ENCODE data around the gene PLEKHG5. TPM values are rescaled to one million over a fixed set of nuclear protein-coding genes. Genes with fewer than 3 reads are reported as not detected.
"Not testable (repeated sequence)": the region's sequence is repeated elsewhere in the genome, so short reads cannot be mapped to it uniquely, and the experiment has no call there.

The PLEKHG5 gene
- total RNA-seq, 1 donor from 2014 or later, result 9.3 TPM

GRCh38 chr1:6447016-6447817, 44.2 kb downstream of the PLEKHG5 start:
- DNase-seq (ENCODE audit: low spot score), result no peak

- DNase-seq (ENCODE audit: low spot score), result no peak
These were observed 44.8 kb downstream of the PLEKHG5 start for GRCh38 chr1:6446665-6447015.

- DNase-seq (ENCODE audit: low spot score), result not testable (repeated sequence)
These were observed 45.5 kb downstream of the PLEKHG5 start for GRCh38 chr1:6445929-6446328.

DNA sequence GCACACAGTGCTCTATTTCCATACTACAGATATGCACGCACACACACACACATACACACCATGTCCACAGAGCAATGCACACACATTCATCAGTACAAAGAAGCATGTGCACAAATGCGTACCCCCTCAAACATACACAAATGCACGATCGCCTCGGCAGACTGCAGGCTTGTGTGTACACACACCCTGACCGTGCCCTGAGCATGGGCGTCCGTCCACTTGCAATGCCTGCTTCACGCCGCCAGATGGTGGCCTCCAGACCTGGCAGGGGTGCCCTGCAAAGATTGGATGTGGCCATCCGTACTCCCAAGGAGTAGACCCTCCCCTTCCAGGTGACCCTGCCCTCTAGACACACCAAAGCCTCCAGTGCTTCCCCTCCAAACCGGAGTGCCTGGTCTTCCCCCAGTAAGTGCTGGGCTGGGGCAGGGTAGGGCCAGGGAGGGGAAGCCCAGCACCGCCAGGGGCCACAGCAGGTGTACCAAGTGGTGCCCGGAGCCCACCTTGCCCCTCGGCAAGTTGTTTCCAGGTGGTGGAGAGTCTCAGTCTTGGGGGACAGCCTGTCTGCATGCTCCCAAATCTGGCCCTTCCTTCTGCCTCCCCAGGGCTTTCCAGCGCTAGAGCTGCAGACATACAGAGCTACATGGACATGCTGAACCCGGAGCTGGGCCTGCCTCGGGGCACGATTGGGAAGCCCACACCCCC, 46.3 kb downstream of the PLEKHG5 start:
- DNase-seq (ENCODE audit: low spot score), result no peak

DNA sequence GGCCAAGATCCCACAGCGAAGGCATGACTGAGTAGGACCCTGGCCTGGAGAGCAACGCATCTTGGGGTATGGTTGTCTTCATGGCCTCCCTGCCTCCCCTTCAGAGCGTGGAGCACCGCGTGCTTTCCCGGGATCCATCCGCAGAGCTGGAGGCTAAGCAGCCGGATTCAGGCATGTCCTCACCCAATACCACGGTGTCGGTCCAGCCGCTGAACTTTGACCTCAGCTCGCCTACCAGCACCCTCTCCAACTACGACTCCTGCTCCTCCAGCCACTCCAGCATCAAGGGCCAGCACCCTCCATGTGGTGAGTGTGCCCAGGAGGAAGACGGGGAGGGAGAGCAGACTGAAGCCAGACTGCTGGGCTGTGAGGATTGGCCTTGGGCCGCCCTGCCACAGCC, 47.1 kb downstream of the PLEKHG5 start:
- DNase-seq (ENCODE audit: low spot score), result no peak

DNA sequence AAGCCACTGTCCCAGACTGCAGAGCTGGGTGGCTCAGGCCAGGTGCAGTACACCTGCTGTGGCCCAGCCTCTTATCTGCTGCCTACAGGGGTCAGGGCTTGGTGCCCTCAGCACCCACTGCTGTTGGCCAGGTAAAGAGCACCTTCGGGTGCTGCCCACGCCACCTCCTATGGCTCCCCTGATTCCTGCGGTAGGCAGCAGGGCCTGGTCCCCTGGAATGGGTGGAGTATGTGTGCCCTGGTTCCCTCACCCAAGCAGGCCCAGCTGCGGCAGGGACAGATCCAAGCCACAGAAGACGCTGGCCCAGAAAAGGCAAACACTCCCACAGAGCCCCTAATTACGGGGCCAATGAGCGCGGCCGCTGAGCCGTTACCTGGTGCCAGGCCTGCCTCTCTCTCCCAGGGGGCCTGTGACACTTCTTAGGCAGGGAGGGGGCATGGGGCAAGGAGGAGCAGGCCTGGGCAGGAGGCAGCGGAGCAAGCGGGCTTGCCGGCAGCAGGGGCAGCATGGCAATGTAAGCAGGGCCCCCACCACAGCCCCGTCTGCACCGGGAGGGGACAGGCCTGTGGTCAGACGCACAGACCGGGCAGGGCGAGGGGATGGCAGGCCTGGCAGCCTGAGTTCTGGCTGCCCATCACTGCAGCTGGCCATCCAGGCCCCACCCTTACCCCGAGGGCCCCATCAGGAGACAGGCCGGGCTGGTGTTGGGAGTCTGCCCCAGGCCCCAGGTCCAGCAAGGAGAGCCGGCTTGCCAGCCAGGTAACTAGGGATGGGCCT, 47.9 kb downstream of the PLEKHG5 start:
- no peak for DNase-seq (ENCODE audit: low spot score)

- no peak for DNase-seq (ENCODE audit: low spot score)
These were observed 49.9 kb downstream of the PLEKHG5 start for GRCh38 chr1:6441586-6441985.

DNA sequence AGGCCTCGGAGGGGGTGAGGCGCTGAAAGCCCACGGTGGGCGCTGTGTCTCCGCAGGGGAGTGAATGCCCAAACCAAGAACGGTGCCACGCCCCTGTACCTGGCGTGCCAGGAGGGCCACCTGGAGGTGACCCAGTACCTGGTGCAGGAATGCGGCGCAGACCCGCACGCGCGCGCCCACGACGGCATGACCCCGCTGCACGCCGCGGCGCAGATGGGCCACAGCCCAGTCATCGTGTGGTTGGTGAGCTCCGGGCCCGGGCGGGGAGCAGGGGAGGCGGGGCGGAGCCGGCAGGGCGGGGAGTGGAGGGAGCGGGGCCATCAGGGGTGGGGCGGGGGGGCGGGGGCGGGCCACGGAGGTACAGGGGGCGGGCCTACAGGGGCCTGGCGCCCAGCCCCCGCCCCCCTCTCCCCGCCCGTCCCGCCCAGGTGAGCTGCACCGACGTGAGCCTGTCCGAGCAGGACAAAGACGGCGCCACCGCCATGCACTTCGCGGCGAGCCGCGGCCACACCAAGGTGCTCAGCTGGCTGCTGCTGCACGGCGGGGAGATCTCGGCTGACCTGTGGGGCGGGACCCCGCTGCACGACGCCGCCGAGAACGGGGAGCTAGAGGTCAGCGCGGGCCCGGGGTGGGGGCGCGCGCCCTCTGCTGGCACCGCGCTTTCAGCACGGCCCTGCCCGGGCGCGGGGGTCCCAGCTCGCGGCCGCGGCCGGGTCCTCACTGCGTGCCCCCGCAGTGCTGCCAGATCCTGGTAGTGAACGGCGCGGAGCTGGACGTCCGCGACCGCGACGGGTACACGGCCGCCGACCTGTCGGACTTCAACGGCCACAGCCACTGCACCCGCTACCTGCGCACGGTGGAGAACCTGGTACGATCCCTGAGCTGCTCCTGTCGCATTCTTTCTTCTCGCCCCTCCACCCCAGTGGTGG, 51.0 kb downstream of the PLEKHG5 start:
- DNase-seq (ENCODE audit: low spot score), result no peak

- DNase-seq (ENCODE audit: low spot score), result no peak
These were observed 53.4 kb downstream of the PLEKHG5 start for GRCh38 chr1:6438047-6438525.

DNA sequence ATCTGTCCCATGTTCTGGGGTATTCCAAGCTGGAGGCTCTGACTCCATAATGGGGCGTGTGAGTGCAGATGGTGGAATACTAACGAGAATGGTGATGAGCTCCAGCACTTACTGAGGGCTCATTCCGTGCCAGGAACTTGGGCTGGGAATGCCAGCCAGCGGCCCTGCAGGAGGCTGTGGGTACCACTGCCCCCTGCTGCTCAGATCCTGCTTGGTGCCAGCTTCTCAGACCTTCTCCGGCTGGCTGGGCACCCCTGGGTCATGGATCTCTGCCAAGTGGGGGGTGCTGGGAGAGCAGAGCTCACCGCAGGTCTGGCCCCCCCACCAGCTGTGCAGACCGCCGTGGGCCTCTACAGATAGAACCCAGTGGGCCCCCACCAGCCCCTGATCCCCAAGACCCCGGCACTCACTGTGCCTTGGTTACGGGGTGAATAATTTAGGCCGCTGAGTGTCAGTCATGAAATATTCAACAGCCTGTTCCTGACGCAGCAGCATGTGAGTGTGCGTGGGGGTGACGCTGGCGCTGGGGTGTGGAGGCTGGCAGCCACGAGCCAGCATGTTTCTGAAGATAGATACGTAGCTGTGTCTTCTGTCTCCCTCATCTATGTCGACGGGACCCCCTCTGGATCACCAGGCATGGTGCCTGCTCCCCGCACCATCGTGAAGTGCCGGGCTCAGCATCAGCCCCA, 54.3 kb downstream of the PLEKHG5 start:
- not testable (repeated sequence) for DNase-seq (ENCODE audit: low spot score)

DNA sequence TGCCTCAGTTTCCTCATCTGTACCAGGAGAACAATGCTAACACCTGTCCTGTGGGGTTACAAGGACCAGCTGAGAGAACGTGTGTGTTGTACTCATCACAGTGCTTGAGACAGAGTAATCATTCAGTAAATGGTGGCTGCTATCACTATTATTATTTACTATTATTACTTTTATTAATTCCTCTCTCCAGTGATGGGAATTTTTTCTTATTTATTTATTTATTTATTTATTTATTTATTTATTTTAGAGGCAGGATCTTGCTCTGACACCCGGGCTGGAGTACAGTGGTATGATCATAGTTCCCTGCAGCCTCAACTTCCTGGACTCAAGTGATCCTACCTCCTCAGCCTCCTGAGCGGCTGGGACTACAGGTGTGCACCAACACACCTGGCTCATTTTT, 55.2 kb downstream of the PLEKHG5 start:
- DNase-seq (ENCODE audit: low spot score), result not testable (repeated sequence)

DNA sequence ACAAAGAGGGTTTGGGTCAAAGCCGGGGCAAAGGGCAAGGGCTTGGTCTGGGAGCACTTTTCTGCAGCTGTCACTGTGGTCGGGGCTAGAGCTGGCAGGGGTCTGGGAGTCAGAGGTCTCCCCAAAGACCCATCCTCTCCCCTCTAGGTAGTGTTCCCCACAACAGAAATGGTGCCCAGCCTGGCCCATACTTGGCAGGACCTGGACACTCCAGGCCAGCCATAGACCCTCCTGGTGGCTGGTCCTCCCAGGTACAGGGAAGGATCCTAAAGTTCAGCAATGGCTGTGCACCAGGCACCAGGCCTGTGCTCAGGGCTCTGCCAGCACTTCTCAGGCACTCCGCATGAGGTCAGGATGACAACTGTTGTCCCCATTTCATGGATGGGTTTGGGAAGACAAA, 55.9 kb downstream of the PLEKHG5 start:
- DNase-seq (ENCODE audit: low spot score), result no peak

DNA sequence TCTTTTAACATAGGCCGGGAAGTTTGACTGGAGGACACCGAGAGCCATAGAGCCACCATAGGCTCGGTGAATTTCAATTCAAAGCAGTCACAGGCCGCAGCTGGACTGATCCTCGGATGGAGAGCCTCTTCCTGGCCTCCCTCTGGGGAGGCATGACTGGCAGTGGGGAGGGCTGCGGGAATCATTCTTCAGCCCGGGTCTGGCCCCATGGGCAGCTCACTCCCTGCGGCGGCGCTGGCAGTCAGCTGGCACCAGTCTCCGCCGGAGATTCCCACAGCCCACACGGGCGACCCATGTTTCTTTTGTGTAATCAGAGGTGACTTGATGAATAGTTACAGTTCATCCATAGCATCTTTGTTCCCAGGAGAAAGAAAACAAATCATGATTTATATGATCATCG, 56.3 kb downstream of the PLEKHG5 start:
- no peak for DNase-seq (ENCODE audit: low spot score)

- no peak for DNase-seq (ENCODE audit: low spot score)
These were observed 57.3 kb downstream of the PLEKHG5 start for GRCh38 chr1:6434186-6434585.

GRCh38 chr1:6431645-6432579, 59.6 kb downstream of the PLEKHG5 start:
- not testable (repeated sequence) for DNase-seq (ENCODE audit: low spot score)

DNA sequence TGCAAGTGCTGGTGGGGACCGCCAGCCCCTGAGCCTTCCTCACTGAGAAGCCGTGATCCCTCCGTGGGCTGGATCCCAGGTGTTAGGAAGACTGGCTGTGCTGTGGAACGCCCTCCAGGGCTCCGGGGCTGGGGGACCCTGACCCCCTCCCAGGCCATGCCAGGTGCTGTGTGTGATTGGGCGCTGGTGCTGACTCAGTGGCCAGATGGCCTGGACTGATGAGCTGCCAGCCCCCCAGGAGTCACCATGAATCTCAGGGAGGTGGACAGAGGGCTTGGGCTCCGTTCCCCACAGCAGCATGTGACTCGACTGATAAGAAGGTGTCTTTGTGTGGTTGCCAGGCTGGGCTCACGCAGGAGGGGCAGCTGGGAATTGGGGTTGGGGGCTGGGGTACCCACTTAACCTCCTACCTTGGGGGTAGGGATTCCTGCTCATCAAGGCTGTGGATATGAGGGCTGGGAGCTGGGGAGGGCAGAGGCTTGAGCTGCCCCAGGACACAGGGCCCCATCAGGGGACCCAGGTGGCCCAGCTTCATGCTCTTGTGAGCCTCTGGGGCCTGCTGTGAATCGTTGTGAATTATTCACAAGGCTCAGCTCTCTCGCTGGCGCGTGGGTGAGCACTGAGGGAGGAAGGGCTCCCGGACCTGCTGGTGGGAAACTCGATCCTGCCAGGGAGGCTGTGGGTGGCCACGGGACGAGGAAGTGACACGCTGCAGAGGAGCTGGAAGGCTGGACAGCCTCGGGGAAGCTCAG, 61.6 kb downstream of the PLEKHG5 start:
- not testable (repeated sequence) for DNase-seq (ENCODE audit: low spot score)

- not testable (repeated sequence) for DNase-seq (ENCODE audit: low spot score)
These were observed 63.0 kb downstream of the PLEKHG5 start for GRCh38 chr1:6428453-6428852.

Measured in mesenteric fat pad (tissue), 1 donor.